ENCODE data around the gene XPNPEP1. TPM values are rescaled to one million over a fixed set of nuclear protein-coding genes. Genes with fewer than 3 reads are reported as not detected.

Gene XPNPEP1
- total RNA-seq, 1 donor from 2014 or later: 166 TPM

- DNase-seq (ENCODE audit: low read depth in 2 of 2): no peak
Measured at GRCh38 chr10:109820620-109821405, 102.5 kb downstream of the XPNPEP1 start.

DNA sequence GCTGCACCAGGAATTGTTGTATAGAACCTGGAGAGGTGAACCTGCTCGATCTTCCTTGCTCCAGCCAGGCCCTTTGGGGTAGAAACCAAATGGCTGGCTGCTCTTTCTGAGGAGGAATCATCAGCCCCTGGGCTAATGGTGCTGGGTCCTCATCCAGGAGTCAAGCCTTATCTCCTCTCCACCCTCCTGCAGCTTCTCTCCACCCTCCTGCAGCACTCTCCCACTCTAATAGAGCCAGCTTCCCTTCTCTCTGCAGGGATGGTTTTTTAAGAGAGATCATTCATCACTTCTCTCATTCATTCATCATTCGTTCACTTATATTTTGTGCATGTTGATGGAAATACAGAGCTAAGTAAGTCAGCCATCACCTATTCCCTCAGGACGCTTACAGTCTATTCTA is 103.5 kb downstream of the XPNPEP1 start:
- no peak for DNase-seq (ENCODE audit: low read depth in 2 of 2)

Other genes with a start within 250 kb of the XPNPEP1 start
- 292 and 439 TPM in 2 replicates for gene ADD3, start 84.5 kb upstream of the XPNPEP1 start, total RNA-seq

All from dermis microvascular lymphatic vessel endothelial cell (primary cell).